HL-60 (cell line): ENCODE results near the gene PPP1R12B.

Source experiments
- CTCF ChIP-seq: IDR thresholded peaks from one replicate; pipeline ENCODE4 v1.5.1; 2011; ENCODE audit warnings: low read length, control low read depth, inconsistent platforms; ENCODE audit not compliant: insufficient read depth
- POLR2AphosphoS5 ChIP-seq: IDR thresholded peaks from 2 replicates; pipeline ENCODE4 v1.6.1; 2012; ENCODE audit warnings: low read depth

- TF ChIP-seq CTCF (no peak), POLR2AphosphoS5 (no peak)
Measured at GRCh38 chr1:202376247-202376646, 27.7 kb downstream of the PPP1R12B start.
